GM19372 (cell line): Measurements from ENCODE around the gene VEGFD.

ENCODE experiments used
- ATAC-seq: cut with Tn5 transposase; IDR thresholded peaks from one replicate; pipeline ENCODE4 v1.9.1; 2021; ENCODE audit warnings: mild to moderate bottlenecking, low read depth, moderate library complexity; ENCODE audit not compliant: unreplicated experiment

Gene VEGFD

GRCh38 chrX:15366506-15367352 lies 17.5 kb downstream of the VEGFD start:
- no peak for ATAC-seq

- no peak for ATAC-seq
These were observed 24.5 kb downstream of the VEGFD start for GRCh38 chrX:15359701-15360100.

GRCh38 chrX:15358533-15358932 lies 25.7 kb downstream of the VEGFD start:
- ATAC-seq, result no peak

- no peak for ATAC-seq
These were observed 27.8 kb downstream of the VEGFD start for GRCh38 chrX:15356444-15356843.

DNA sequence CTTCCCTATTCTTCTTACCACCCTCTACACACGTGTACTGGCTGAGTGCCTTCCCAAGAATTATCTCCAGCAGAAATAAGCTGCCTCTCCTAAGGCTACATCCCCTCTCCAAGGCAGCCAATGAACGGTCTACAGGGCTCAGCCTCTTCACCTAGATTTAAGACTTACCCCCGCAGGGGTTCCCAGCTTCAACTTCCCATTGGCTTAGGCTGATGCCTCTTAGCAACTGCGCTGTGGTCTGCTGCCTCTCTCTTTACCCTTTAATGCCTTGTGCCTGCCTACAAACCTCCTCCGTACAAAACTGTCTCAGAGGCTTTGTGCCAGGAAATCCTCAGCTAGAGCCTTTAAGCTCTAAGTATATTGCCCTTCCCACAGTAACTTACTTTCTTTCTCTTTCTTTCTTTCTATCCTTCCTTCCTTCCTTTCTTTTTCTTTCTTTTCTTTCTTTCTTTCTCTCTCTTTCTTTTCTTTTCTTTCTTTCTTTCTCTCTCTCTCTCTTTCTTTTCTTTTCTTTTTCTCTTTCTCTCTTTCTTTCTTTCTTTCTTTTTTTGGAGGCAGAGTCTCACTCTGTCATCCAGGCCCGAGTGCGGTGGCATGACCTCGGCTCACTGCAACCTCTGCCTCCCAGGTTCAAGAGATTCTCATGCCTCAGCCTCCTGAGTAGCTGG lies 33.8 kb downstream of the VEGFD start:
- ATAC-seq, result no peak

DNA sequence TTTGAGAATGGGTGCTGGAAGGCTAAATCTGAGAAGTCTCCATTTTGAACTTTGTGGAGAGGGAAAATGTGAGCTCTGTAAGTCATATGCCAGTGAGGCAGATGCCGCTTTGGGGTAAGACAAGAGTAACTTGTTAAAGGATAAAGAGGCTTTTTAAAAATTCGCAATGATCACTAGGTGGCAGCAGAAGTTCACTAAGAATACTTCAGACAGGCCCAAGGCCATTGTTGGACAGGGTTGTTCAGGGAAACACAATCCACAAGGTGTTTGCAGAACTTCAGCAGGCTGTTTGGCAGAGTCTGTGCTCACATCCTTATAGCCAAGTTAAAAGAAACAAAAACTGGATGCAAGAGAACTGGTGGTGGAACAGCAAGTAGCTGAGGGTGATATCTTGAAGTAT lies 35.2 kb downstream of the VEGFD start:
- no peak for ATAC-seq

- no peak for ATAC-seq
These were observed 38.2 kb downstream of the VEGFD start for GRCh38 chrX:15345976-15346375.

- ATAC-seq, result no peak
These were observed 40.1 kb downstream of the VEGFD start for GRCh38 chrX:15344106-15344505.

DNA sequence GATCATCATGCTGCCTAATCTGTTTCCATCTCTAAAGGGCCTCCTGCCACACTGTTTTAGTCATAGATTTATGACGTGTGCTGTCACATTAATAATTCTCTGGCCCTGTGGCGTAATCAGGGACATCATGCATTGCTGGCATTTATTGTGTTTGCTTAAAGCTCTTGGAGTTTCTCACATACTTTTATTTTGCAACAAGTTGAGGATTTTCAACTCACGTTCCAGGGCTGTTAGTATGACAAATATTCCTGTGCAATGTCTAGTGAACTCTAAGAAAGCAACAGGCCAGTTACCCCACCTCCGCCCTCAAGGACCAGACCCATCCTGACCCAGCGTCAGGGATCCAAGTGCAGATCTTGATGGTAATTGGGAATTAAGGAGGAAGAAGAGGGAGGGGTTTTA lies 41.1 kb downstream of the VEGFD start:
- no peak for ATAC-seq

GRCh38 chrX:15340867-15341266 lies 43.3 kb downstream of the VEGFD start:
- no peak for ATAC-seq

DNA sequence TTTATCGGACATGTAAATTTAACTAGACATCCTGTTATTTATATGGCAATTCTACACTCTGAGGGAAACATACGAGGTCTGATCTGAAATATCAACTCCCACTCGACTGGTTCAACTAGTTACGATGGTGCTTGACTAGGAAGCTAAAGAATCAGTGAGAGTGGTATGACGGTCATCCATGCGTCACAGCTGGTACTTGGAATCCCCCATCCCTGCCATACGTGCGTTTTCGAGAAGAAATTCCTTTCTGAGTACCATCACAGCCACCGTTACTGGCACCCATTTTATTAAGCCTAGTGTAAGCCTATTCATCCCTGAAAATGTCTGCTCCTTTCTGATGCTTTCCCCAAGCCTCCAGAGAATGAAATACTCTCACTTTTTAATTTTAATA lies 48.2 kb downstream of the VEGFD start:
- ATAC-seq, result no peak

DNA sequence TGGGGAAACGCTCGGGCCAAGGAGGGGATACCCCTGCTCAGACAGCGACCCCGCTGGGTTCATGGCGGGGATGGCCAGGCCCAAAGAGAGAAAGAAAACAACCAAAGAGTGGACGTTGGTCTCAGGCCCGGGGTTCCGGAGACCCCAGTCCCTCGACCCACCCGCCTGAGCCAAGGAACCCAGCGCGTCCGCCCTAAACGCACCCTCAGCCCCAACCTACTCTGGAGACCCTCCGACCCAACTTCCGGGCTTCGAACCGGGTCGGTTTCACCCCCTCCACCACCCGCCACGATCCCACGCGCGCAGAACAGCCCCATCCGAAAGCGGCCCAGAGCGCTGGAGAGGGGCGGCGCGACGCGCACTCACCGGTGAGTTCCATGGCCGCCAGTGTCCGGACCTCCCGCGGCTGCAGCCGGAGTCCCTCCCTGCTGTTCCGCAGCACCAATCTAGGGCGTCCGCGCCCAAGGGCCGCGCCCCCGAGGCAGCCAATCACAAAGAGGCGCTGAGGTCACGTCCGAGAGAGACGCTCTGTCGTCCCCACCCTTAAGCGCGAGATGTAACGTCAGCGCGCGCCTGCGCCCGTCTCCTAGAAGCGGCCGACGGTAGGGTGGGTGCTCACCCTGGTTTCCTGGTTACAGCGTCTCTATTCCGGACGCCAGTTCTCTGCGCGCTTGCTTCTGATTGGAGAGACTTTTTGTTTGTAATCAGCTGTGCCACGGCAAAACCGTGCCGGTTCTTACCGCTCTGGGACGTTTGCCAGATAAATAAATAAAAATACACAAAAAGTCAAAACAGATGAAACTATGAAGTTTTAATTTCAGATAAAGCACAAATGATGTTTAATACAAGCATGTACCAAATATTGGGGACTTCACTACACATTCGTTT lies 48.8 kb downstream of the VEGFD start, which contains the start of gene PIGA:
Gene PIGA (minus strand): TSS at position 389 of the 888 bp plus-strand sequence. CDS start 3,593 bp downstream, outside the sequence.
- ATAC-seq, result peak; percentile 99

- ATAC-seq, result no peak
These were observed 49.7 kb downstream of the VEGFD start for GRCh38 chrX:15334561-15334960.

DNA sequence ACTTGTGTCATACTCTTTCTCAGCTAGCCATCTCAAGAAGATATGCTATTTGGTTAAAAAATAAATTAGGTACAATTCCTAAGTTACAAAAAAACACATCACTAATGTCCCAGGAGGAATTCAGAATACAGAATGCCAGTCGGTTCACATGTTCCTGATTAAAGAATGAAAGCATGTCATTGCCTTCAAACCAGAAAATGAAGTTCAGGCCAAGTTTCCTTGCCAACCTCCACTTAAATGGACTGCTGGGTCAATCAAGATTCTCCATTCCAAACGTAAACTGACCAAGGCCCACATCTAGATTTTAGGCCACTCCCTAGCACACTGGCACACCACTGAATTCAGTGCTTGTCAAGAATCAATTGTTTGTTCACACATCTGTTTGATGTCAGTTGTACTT lies 55.4 kb downstream of the VEGFD start:
- no peak for ATAC-seq

GRCh38 chrX:15328131-15328530 lies 56.1 kb downstream of the VEGFD start:
- ATAC-seq, result no peak

DNA sequence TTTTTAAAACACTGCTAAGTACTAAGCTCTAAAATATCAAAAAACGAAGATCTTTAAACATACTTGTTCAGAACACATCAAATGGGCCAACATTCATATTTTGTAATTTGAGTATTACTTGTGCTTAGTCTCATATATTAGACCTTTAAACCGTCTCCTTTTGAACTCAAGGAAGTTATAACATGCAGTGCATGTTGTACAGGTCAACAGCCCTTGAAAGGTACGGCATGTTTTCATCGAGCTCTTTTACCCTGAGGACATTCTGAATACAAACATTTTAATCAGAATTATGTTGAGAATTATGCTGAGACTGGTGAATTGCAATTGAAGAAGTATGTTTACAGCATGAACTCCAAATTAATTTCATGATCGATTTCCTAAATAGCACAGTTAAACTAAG lies 61.7 kb downstream of the VEGFD start:
- no peak for ATAC-seq

- ATAC-seq, result no peak
These were observed 62.1 kb downstream of the VEGFD start for GRCh38 chrX:15322072-15322471.

DNA sequence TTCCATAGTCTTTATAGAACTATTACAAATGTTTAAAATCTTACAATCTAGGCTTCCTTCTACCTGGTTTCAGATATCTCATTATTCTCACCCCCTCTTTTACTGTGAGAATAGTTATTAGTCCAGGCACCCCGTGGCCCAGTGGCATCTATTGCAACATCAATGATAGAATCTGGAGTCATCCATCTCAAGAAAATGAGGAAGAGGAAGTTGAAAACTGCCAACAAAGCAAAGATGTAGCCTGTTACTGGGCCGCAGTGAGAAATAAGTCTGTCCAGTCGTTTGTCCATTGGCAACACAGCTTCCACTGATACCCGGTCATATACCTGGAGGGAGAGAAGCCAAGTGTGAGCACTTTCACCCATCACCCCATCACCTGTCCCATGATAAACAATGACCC lies 62.8 kb downstream of the VEGFD start:
- no peak for ATAC-seq

- ATAC-seq, result no peak
These were observed 63.9 kb downstream of the VEGFD start for GRCh38 chrX:15320297-15320696.

GRCh38 chrX:15319075-15319474 lies 65.1 kb downstream of the VEGFD start:
- no peak for ATAC-seq

DNA sequence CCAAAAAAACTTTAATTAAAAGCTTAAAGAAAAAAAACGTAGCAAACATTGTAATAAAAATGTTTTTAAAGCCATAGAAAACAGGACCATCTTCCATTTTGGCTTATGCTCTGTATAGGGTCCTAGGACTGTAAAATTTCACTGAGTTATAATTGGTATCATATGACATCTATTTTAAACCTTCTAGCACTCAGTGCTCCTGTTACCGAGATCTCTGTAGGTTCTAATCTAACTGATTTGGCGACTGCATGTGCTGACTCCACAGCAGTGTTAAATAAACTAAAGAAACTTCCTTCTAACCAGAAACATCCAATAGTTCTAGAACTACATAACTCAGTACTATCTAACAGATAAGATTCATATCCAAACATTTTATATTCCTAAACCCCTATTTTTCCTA lies 68.7 kb downstream of the VEGFD start, which contains the start of gene ASB11:
Gene ASB11 (minus strand): TSS at position 132 of the 400 bp plus-strand sequence. CDS start 35 bp downstream, at position 97.
- no peak for ATAC-seq
